Mammary epithelial cell (primary cell): ENCODE measurements around the gene ARHGAP40.

Source experiments
- CTCF ChIP-seq, 2 donors: IDR thresholded peaks in 1 of 2; conservative IDR thresholded peaks in 1 of 2; 2 replicates each; pipeline ENCODE4 v1.5.1; 2011 to 2012; ENCODE audit warnings: inconsistent platforms in 2 of 2, low read length in 2 of 2, mild to moderate bottlenecking in 2 of 2, control low read depth in 1 of 2, low read depth in 1 of 2; ENCODE audit not compliant: insufficient read depth in 1 of 2; ENCODE audit errors: extremely low read depth in 1 of 2
- EZH2 ChIP-seq: IDR thresholded peaks from 2 replicates; pipeline ENCODE4 v1.6.1; 2012; ENCODE audit warnings: low read length, inconsistent platforms, borderline replicate concordance

- TF ChIP-seq CTCF (conservative IDR thresholded peaks at IDR 0.05 in 1 of 2, IDR thresholded peaks at IDR 0.05 in 1 of 2; ENCODE audit: extremely low read depth in 1 of 2, insufficient read depth in 1 of 2, low read depth in 1 of 2, low read length in 2 of 2): no peak
- TF ChIP-seq EZH2: no peak
Measured at GRCh38 chr20:38615283-38615682, 13.7 kb downstream of the ARHGAP40 start.
